Suppressor macrophage treated with lipopolysaccharide for 1 hour (primary cell): Measurements from ENCODE around the gene NOP14.
"Not testable (repeated sequence)": the region's sequence is repeated elsewhere in the genome, so short reads cannot be mapped to it uniquely, and the experiment has no call there.

Source experiments
- DNase-seq, 3 donors: peaks; one replicate each; pipeline ENCODE4 v3.0.0-alpha.2; 2020 to 2022

Gene NOP14

GRCh38 chr4:2942037-2942531 is 21.1 kb downstream of the NOP14 start:
- DNase-seq, result no peak

GRCh38 chr4:2941138-2942036 is 21.8 kb downstream of the NOP14 start:
- DNase-seq, result no peak

- no peak for DNase-seq
Measured at GRCh38 chr4:2940267-2941137, 22.7 kb downstream of the NOP14 start.

- peak in 2 of 3 donors; percentile 18 to 35 for DNase-seq
Measured at GRCh38 chr4:2939383-2940243, 23.6 kb downstream of the NOP14 start.

- no peak for DNase-seq
Measured at GRCh38 chr4:2938906-2939305, 24.3 kb downstream of the NOP14 start.

GRCh38 chr4:2938411-2938810 is 24.8 kb downstream of the NOP14 start:
- DNase-seq, result not testable (repeated sequence)

GRCh38 chr4:2937986-2938385 is 25.2 kb downstream of the NOP14 start:
- DNase-seq, result no peak

GRCh38 chr4:2937146-2937857 is 25.9 kb downstream of the NOP14 start:
- no peak for DNase-seq

GRCh38 chr4:2936773-2937145 is 26.4 kb downstream of the NOP14 start:
- DNase-seq, result peak in 2 of 3 donors; percentile 13 to 31

GRCh38 chr4:2935762-2936743 is 27.2 kb downstream of the NOP14 start:
- DNase-seq, result peak; percentile 72 to 85 (median 80)

- peak; percentile 94 to 98 (median 97) for DNase-seq
Measured at GRCh38 chr4:2934813-2935761, 28.1 kb downstream of the NOP14 start.

GRCh38 chr4:2934077-2934812 is 29.0 kb downstream of the NOP14 start:
- DNase-seq, result peak; percentile 63 to 86 (median 76)

GRCh38 chr4:2933566-2934076 is 29.6 kb downstream of the NOP14 start:
- no peak for DNase-seq

- no peak for DNase-seq
Measured at GRCh38 chr4:2932951-2933565, 30.1 kb downstream of the NOP14 start.

GRCh38 chr4:2932321-2932950 is 30.8 kb downstream of the NOP14 start:
- DNase-seq, result no peak

- peak; percentile 77 to 88 (median 80) for DNase-seq
Measured at GRCh38 chr4:2931512-2932301, 31.5 kb downstream of the NOP14 start.
